Subcutaneous adipose tissue (tissue), 4 donors: Measurements from ENCODE around the gene MYO7B. TPM values are rescaled to one million over a fixed set of nuclear protein-coding genes. Genes with fewer than 3 reads are reported as not detected.

Experiments used
- CTCF ChIP-seq: fragments of 450-650 bp; IDR thresholded peaks from one replicate; pipeline ENCODE4 v1.5.1; 2016; ENCODE audit warnings: low read depth, mild to moderate bottlenecking, control low read depth, antibody characterized with exemption, moderate library complexity
- total RNA-seq, 4 donors: library from RNA; depleted of rRNA; stranded (reverse); fragments of >200 nt; gene quantifications; one replicate each; pipeline ENCODE4 v1.1.0, GENCODE V29; 2016

Gene MYO7B
- total RNA-seq, 4 donors from 2014 or later: 0.49 to 0.57 (median 0.51) TPM; not detected in 1

- no peak for TF ChIP-seq CTCF
Observed at GRCh38 chr2:127506510-127506909, 29.0 kb upstream of the MYO7B start.

- TF ChIP-seq CTCF: no peak
Observed at GRCh38 chr2:127508023-127508630, 27.4 kb upstream of the MYO7B start.

- TF ChIP-seq CTCF: no peak
Observed at GRCh38 chr2:127508631-127509034, 26.9 kb upstream of the MYO7B start.

DNA sequence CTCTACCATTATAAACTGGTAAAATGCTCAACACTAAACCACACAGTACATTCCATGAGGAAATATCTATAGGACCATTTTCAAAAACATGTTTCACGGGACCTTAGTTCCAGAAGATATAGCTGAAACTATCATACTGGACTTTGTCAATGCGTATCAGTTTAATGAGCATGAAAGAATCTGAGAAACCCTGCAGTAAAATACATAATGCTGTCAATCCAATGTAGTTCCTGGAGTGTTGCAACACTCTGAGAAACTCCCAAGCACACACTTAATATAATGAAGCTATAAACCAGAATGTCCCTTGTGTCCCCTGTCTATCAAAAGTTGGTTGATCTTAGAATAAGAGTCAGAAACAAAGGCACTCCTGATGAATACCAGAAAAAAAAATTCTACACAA, 25.4 kb upstream of the MYO7B start:
- no peak for TF ChIP-seq CTCF

DNA sequence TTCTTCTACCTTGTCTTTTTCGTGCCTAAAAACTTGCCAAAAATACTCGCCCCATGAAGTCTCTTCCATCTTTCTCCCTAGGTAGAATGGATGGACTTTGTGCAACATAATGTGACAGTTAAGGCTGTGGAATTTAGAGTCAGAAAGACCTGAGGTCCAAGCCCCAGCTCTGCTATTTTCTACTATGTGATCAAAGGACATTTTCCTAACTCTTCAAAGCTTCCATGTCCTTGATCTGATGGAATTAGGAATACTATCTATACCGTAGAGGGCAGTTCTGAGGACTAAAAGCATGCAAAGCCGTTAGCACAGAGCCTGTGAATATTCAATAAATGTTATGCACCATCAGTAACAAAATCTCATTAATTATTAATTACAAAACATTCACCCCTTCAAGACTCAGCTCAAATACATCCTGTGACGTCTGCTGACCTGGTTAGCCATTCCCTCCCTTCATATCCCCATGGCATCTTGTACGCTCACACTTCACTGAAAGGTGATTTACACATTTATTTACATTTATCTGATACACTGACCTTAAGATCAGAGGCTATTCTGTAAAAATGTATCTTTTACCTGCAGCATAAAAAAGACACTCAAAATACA, 24.3 kb upstream of the MYO7B start:
- TF ChIP-seq CTCF: no peak

- TF ChIP-seq CTCF: no peak
Observed at GRCh38 chr2:127511917-127512316, 23.6 kb upstream of the MYO7B start.

- no peak for TF ChIP-seq CTCF
Observed at GRCh38 chr2:127512362-127512761, 23.1 kb upstream of the MYO7B start.
